Activated naive CD4-positive, alpha-beta T cell treated with Interleukin-2 at 50 U/mL for 16 hours (primary cell): Measurements from ENCODE around the gene SMCP.

Experiments used
- DNase-seq: peaks from one replicate; pipeline ENCODE4 v3.0.0-alpha.2; 2020

SMCP gene

GRCh38 chr1:152888126-152888525, 10.0 kb downstream of the SMCP start:
- no peak for DNase-seq

GRCh38 chr1:152899027-152899426, 20.9 kb downstream of the SMCP start:
- DNase-seq: no peak

GRCh38 chr1:152899883-152900282, 21.8 kb downstream of the SMCP start:
- DNase-seq: no peak

GRCh38 chr1:152901631-152902030, 23.5 kb downstream of the SMCP start:
- no peak for DNase-seq

GRCh38 chr1:152902636-152903035, 24.5 kb downstream of the SMCP start:
- DNase-seq: no peak

GRCh38 chr1:152904688-152905440, 26.7 kb downstream of the SMCP start:
- no peak for DNase-seq

GRCh38 chr1:152906023-152906565, 28.0 kb downstream of the SMCP start:
- no peak for DNase-seq

GRCh38 chr1:152907686-152908601, 29.8 kb downstream of the SMCP start, which contains the start of gene IVL:
TSS of gene IVL (plus strand) at chr1:152908546. CDS start at chr1:152909798, 1,252 bp downstream.
- no peak for DNase-seq

GRCh38 chr1:152909206-152909605, 31.1 kb downstream of the SMCP start:
- no peak for DNase-seq

GRCh38 chr1:152912471-152912870, 34.3 kb downstream of the SMCP start:
- no peak for DNase-seq

- DNase-seq: no peak
Observed at GRCh38 chr1:152912900-152913299, 34.8 kb downstream of the SMCP start.

- no peak for DNase-seq
Observed at GRCh38 chr1:152917794-152918193, 39.7 kb downstream of the SMCP start.

- no peak for DNase-seq
Observed at GRCh38 chr1:152919071-152919470, 40.9 kb downstream of the SMCP start.

GRCh38 chr1:152924191-152924590, 46.1 kb downstream of the SMCP start:
- no peak for DNase-seq

GRCh38 chr1:152926091-152926490, 48.0 kb downstream of the SMCP start:
- no peak for DNase-seq

GRCh38 chr1:152928671-152929070, 50.5 kb downstream of the SMCP start:
- DNase-seq: no peak

GRCh38 chr1:152932170-152932811, 54.2 kb downstream of the SMCP start:
- no peak for DNase-seq

GRCh38 chr1:152933196-152933595, 55.1 kb downstream of the SMCP start:
- DNase-seq: no peak
